PC-9 (cell line): ENCODE measurements around the gene TFAP2D. TPM values are rescaled to one million over a fixed set of nuclear protein-coding genes. Genes with fewer than 3 reads are reported as not detected.

Source experiments
- BruUV-seq: library from RNA; stranded (reverse); fragments of 400-500 nt; replicated peaks from 2 replicates; lab custom pipeline; 2021; lab: Mats Ljungman, UMichigan
- CTCF ChIA-PET: fragments of 300-600 bp; sonication (Branson Sonifier 250); formaldehyde crosslinking; loops from one replicate; lab custom pipeline; 2022; ENCODE audit warnings: antibody characterized with exemption; lab: Charles Lee
- POLR2A ChIA-PET: fragments of 300-600 bp; sonication (Branson Sonifier 250); formaldehyde crosslinking; loops from one replicate; lab custom pipeline; 2022; ENCODE audit warnings: antibody characterized with exemption; ENCODE audit not compliant: unreplicated experiment; lab: Charles Lee
- DNase-seq, 2 experiments: peaks; one replicate each; pipeline versions ENCODE4 v3.0.0 to v3.0.0-alpha.2; 2015 to 2022; ENCODE audit warnings: mixed read lengths in 1 of 2
- H2AFZ ChIP-seq: fragments of 200-600 bp; sonication (generic); 2 replicates; pipeline ENCODE4 v1.8.1; 2017; ENCODE audit warnings: antibody characterized with exemption
- H3F3A ChIP-seq: fragments of 200-600 bp; sonication (generic); 2 replicates; pipeline ENCODE4 v1.8.1; 2017; ENCODE audit warnings: antibody characterized with exemption, mild to moderate bottlenecking, low read depth; ENCODE audit not compliant: insufficient read depth
- H3K27ac ChIP-seq: fragments of 200-600 bp; sonication (generic); 2 replicates; pipeline ENCODE4 v1.6.1; 2016; ENCODE audit warnings: mixed run types
- H3K27me3 ChIP-seq: fragments of 200-600 bp; sonication (generic); 2 replicates; pipeline ENCODE4 v1.6.1; 2016; ENCODE audit warnings: low read depth, mixed run types; ENCODE audit not compliant: insufficient read depth
- H3K36me3 ChIP-seq: fragments of 200-600 bp; sonication (generic); 2 replicates; pipeline ENCODE4 v1.6.1; 2016; ENCODE audit warnings: low read depth, mixed run types
- H3K4me1 ChIP-seq: fragments of 200-600 bp; sonication (generic); replicated peaks from 2 replicates; pipeline ENCODE4 v1.6.1; 2016; ENCODE audit warnings: mixed run types; ENCODE audit not compliant: insufficient read depth
- H3K4me2 ChIP-seq: fragments of 200-600 bp; sonication (generic); 2 replicates; pipeline ENCODE4 v1.6.1; 2017; ENCODE audit warnings: mixed run types
- H3K4me3 ChIP-seq: fragments of 200-600 bp; sonication (generic); 2 replicates; pipeline ENCODE4 v1.6.1; 2016; ENCODE audit warnings: mixed run types
- H3K79me2 ChIP-seq: fragments of 200-600 bp; sonication (generic); 2 replicates; pipeline ENCODE4 v1.6.1; 2017; ENCODE audit warnings: low read depth, mixed run types
- H3K9me2 ChIP-seq: fragments of 200-600 bp; sonication (generic); 2 replicates; pipeline ENCODE4 v1.8.1; 2017; ENCODE audit warnings: mild to moderate bottlenecking; ENCODE audit not compliant: insufficient read depth
- H3K9me3 ChIP-seq: fragments of 200-600 bp; sonication (generic); 2 replicates; pipeline ENCODE4 v1.8.1; 2016; ENCODE audit warnings: low read depth; ENCODE audit not compliant: insufficient read depth
- H4K20me1 ChIP-seq: fragments of 200-600 bp; sonication (generic); 2 replicates; pipeline ENCODE4 v1.8.1; 2017; ENCODE audit not compliant: insufficient read depth
- CTCF ChIP-seq: fragments of 200-600 bp; sonication (generic); conservative IDR thresholded peaks from 2 replicates; pipeline ENCODE4 v1.6.1; 2017; ENCODE audit warnings: mixed run types, antibody characterized with exemption, mild to moderate bottlenecking, moderate library complexity
- EZH2 ChIP-seq: fragments of 200-600 bp; sonication (generic); IDR thresholded peaks from 2 replicates; pipeline ENCODE4 v1.8.0; 2017; ENCODE audit warnings: antibody characterized with exemption, low read depth
- intact Hi-C: fragments of 100-400 bp; cut with micrococcal nuclease; formaldehyde crosslinking; loops from one replicate; pipeline ENCODE4 v1.10.0; 2022; ENCODE audit not compliant: unreplicated experiment
- total RNA-seq: library from RNA; stranded (reverse); gene quantifications from 2 replicates; pipeline ENCODE4 v1.2.3, GENCODE V29; 2021

Gene TFAP2D
- total RNA-seq, 1 experiment from 2014 or later = not detected

- TF ChIP-seq EZH2 = no peak
- TF ChIP-seq CTCF = no peak
- Histone ChIP-seq H2AFZ (no peak overlapping the region), H3F3A (no peaks in the 10 kb centered on the region), H3K79me2 (no peaks in the 10 kb centered on the region), H3K9me3 (no peaks in the 10 kb centered on the region), H3K27me3 (peaks cover 14% of the 10 kb centered on the region; the same call in 1 of the 2 replicates), H3K4me2 (no peak overlapping the region), H3K4me1 (no peaks in the 10 kb centered on the region), H4K20me1 (no peaks in the 10 kb centered on the region), H3K27ac (no peak overlapping the region), H3K4me3 (no peak overlapping the region), H3K9me2 (no peaks in the 10 kb centered on the region), H3K36me3 (no peaks in the 10 kb centered on the region)
- intact Hi-C loops = no loop called here
- POLR2A ChIA-PET = no interaction called here
- CTCF ChIA-PET = no interaction called here
- no TSS peak for BruUV-seq
- DNase-seq = no peak
Observed at GRCh38 chr6:50721978-50722377, 8.7 kb downstream of the TFAP2D start.

GRCh38 chr6:50722829-50723554, 9.7 kb downstream of the TFAP2D start:
- intact Hi-C loops = no loop called here
- Histone ChIP-seq H3K36me3 (no peaks in the 10 kb centered on the region), H3K9me2 (no peaks in the 10 kb centered on the region), H3F3A (no peaks in the 10 kb centered on the region), H3K4me3 (no peak overlapping the region), H3K4me1 (no peaks in the 10 kb centered on the region), H4K20me1 (no peaks in the 10 kb centered on the region), H3K27ac (no peak overlapping the region), H3K27me3 (0 out of 2 replicates have a peak, but pooled peaks cover 12% of the 10 kb centered on the region), H2AFZ (no peak overlapping the region), H3K79me2 (no peaks in the 10 kb centered on the region), H3K4me2 (no peak overlapping the region), H3K9me3 (no peaks in the 10 kb centered on the region)
- no TSS peak for BruUV-seq
- ChIA-PET CTCF (no interaction called here), POLR2A (no interaction called here)
- DNase-seq = no peak
- no peak for TF ChIP-seq CTCF
- TF ChIP-seq EZH2 = no peak

GRCh38 chr6:50724381-50725124, 11.2 kb downstream of the TFAP2D start:
- no peak for TF ChIP-seq CTCF
- TF ChIP-seq EZH2 = no peak
- ChIA-PET POLR2A (no interaction called here), CTCF (no interaction called here)
- no peak for DNase-seq
- H3K4me3 ChIP-seq = no peak overlapping the region
- intact Hi-C loops = no loop called here
- 0 out of 2 replicates have a peak, but pooled peaks cover 12% of the 10 kb centered on the region for H3K27me3 ChIP-seq
- no peaks in the 10 kb centered on the region for H3K9me2 ChIP-seq
- H3K4me2 ChIP-seq = no peak overlapping the region
- no TSS peak for BruUV-seq
- no peaks in the 10 kb centered on the region for H3F3A ChIP-seq
- no peaks in the 10 kb centered on the region for H3K9me3 ChIP-seq
- H4K20me1 ChIP-seq = no peaks in the 10 kb centered on the region
- no peaks in the 10 kb centered on the region for H3K36me3 ChIP-seq
- H2AFZ ChIP-seq = no peak overlapping the region
- no peaks in the 10 kb centered on the region for H3K79me2 ChIP-seq
- H3K4me1 ChIP-seq = no peaks in the 10 kb centered on the region
- no peak overlapping the region for H3K27ac ChIP-seq
